Measurements from ENCODE around the gene CBX8. TPM values are rescaled to one million over a fixed set of nuclear protein-coding genes. Genes with fewer than 3 reads are reported as not detected.

The CBX8 gene
- total RNA-seq, 1 donor from 2014 or later = 9.4 TPM

- Mint-ChIP-seq H3K4me1 (peaks cover 25% of the 10 kb centered on the region), H3K9me3 (no peaks in the 10 kb centered on the region), H3K4me3 (peak overlapping the region; percentile 57), H3K36me3 (ENCODE audit: low read depth) (no peaks in the 10 kb centered on the region), H3K27me3 (peaks cover 54% of the 10 kb centered on the region), H3K27ac (peak overlapping the region; percentile 62)
- intact Hi-C loops (cut with micrococcal nuclease) = loop anchor here (2.0 to 10.0 kb wide), 3 partner anchors 15 to 1583 kb away; partner anchors contain the start of genes BAHCC1, CBX2 and CBX8
- DNase-seq = no peak
Observed at GRCh38 chr17:79811868-79812352, 15.0 kb upstream of the CBX8 start.

GRCh38 chr17:79811011-79811867 is 14.4 kb upstream of the CBX8 start:
- intact Hi-C loops (cut with micrococcal nuclease) = loop anchor here (2.0 to 10.0 kb wide), 3 partner anchors 14 to 1584 kb away; partner anchors contain the start of genes BAHCC1, CBX2 and CBX8
- Mint-ChIP-seq H3K36me3 (ENCODE audit: low read depth) (no peaks in the 10 kb centered on the region), H3K27ac (peak overlapping the region; percentile 62), H3K4me3 (peak overlapping the region; percentile 57), H3K27me3 (peaks cover 53% of the 10 kb centered on the region), H3K4me1 (peaks cover 25% of the 10 kb centered on the region), H3K9me3 (no peaks in the 10 kb centered on the region)
- peak; percentile 80 for DNase-seq

GRCh38 chr17:79810130-79811010 is 13.5 kb upstream of the CBX8 start:
- Mint-ChIP-seq H3K27me3 (peaks cover 56% of the 10 kb centered on the region), H3K4me3 (peak overlapping the region; percentile 55), H3K36me3 (ENCODE audit: low read depth) (no peaks in the 10 kb centered on the region), H3K9me3 (no peaks in the 10 kb centered on the region), H3K4me1 (peaks cover 31% of the 10 kb centered on the region), H3K27ac (peak overlapping the region; percentile 32)
- intact Hi-C loops (cut with micrococcal nuclease) = loop anchor here (1.0 to 10.0 kb wide), 4 partner anchors 14 to 1584 kb away; partner anchors contain the start of genes BAHCC1, CBX2 and CBX8
- DNase-seq = peak; percentile 94

- H3K4me3 Mint-ChIP-seq = peak overlapping the region; percentile 30
- no peak for DNase-seq
- peaks cover 38% of the 10 kb centered on the region for H3K4me1 Mint-ChIP-seq
- H3K27me3 Mint-ChIP-seq = peaks cover 63% of the 10 kb centered on the region
- intact Hi-C loops (cut with micrococcal nuclease) = loop anchor here (1.0 to 10.0 kb wide), 4 partner anchors 13 to 1585 kb away; partner anchors contain the start of genes BAHCC1, CBX2 and CBX8
- peaks cover 1% of the 10 kb centered on the region for H3K9me3 Mint-ChIP-seq
- H3K27ac Mint-ChIP-seq = peak overlapping the region; percentile 22
- no peaks in the 10 kb centered on the region for H3K36me3 Mint-ChIP-seq (ENCODE audit: low read depth)
Observed at GRCh38 chr17:79809530-79810129, 12.8 kb upstream of the CBX8 start.

- intact Hi-C loops (cut with micrococcal nuclease) = no loop called here
- peak overlapping the region; percentile 30 for H3K4me3 Mint-ChIP-seq
- peaks cover 36% of the 10 kb centered on the region for H3K4me1 Mint-ChIP-seq
- DNase-seq = peak; percentile 83
- H3K27ac Mint-ChIP-seq = peak overlapping the region; percentile 41
- H3K36me3 Mint-ChIP-seq (ENCODE audit: low read depth) = peaks cover 2% of the 10 kb centered on the region
- H3K9me3 Mint-ChIP-seq = peaks cover 4% of the 10 kb centered on the region
- H3K27me3 Mint-ChIP-seq = peaks cover 61% of the 10 kb centered on the region
Observed at GRCh38 chr17:79808763-79809529, 12.1 kb upstream of the CBX8 start.

- Mint-ChIP-seq H3K4me3 (no peak overlapping the region), H3K27ac (no peak overlapping the region), H3K36me3 (ENCODE audit: low read depth) (peaks cover 2% of the 10 kb centered on the region), H3K27me3 (peaks cover 63% of the 10 kb centered on the region), H3K4me1 (peaks cover 36% of the 10 kb centered on the region), H3K9me3 (peaks cover 4% of the 10 kb centered on the region)
- intact Hi-C loops (cut with micrococcal nuclease) = no loop called here
- no peak for DNase-seq
Observed at GRCh38 chr17:79806863-79807720, 10.2 kb upstream of the CBX8 start.

- Mint-ChIP-seq H3K4me3 (no peak overlapping the region), H3K27me3 (peaks cover 63% of the 10 kb centered on the region), H3K36me3 (ENCODE audit: low read depth) (peaks cover 4% of the 10 kb centered on the region), H3K27ac (no peak overlapping the region), H3K4me1 (peaks cover 32% of the 10 kb centered on the region), H3K9me3 (peaks cover 4% of the 10 kb centered on the region)
- no peak for DNase-seq
- intact Hi-C loops (cut with micrococcal nuclease) = no loop called here
Observed at GRCh38 chr17:79806446-79806760, 9.5 kb upstream of the CBX8 start.

GRCh38 chr17:79804856-79805696 is 8.2 kb upstream of the CBX8 start:
- H3K27me3 Mint-ChIP-seq = peaks cover 68% of the 10 kb centered on the region
- peaks cover 7% of the 10 kb centered on the region for H3K36me3 Mint-ChIP-seq (ENCODE audit: low read depth)
- H3K27ac Mint-ChIP-seq = peak overlapping the region; percentile 91
- H3K4me3 Mint-ChIP-seq = peak overlapping the region; percentile 77
- intact Hi-C loops (cut with micrococcal nuclease) = no loop called here
- peaks cover 4% of the 10 kb centered on the region for H3K9me3 Mint-ChIP-seq
- peaks cover 35% of the 10 kb centered on the region for H3K4me1 Mint-ChIP-seq
- DNase-seq = no peak

- H3K36me3 Mint-ChIP-seq (ENCODE audit: low read depth) = peaks cover 13% of the 10 kb centered on the region
- peaks cover 4% of the 10 kb centered on the region for H3K9me3 Mint-ChIP-seq
- H3K4me1 Mint-ChIP-seq = peaks cover 42% of the 10 kb centered on the region
- intact Hi-C loops (cut with micrococcal nuclease) = no loop called here
- H3K27ac Mint-ChIP-seq = peak overlapping the region; percentile 91
- H3K27me3 Mint-ChIP-seq = peaks cover 72% of the 10 kb centered on the region
- DNase-seq = peak; percentile 86
- peak overlapping the region; percentile 77 for H3K4me3 Mint-ChIP-seq
Observed at GRCh38 chr17:79803997-79804855, 7.3 kb upstream of the CBX8 start.

- Mint-ChIP-seq H3K27ac (peak overlapping the region; percentile 70), H3K4me1 (peaks cover 36% of the 10 kb centered on the region), H3K9me3 (peaks cover 5% of the 10 kb centered on the region), H3K36me3 (ENCODE audit: low read depth) (peaks cover 13% of the 10 kb centered on the region), H3K4me3 (peak overlapping the region; percentile 35), H3K27me3 (peaks cover 68% of the 10 kb centered on the region)
- no peak for DNase-seq
- intact Hi-C loops (cut with micrococcal nuclease) = no loop called here
Observed at GRCh38 chr17:79803421-79803996, 6.6 kb upstream of the CBX8 start.

All from activated CD4-positive, alpha-beta T cell treated with anti-CD3 and anti-CD28 coated beads, Interleukin-2, amount 10 ng/mL, durations not matched to agents 24 days and 14 days (primary cell).